ENCODE data around the gene SMIM22. TPM values are rescaled to one million over a fixed set of nuclear protein-coding genes. Genes with fewer than 3 reads are reported as not detected.

Gene SMIM22
- total and polyA plus RNA-seq, 11 donors: not detected

- Histone ChIP-seq H3K4me3 (no peak overlapping the region), H3K36me3 (peaks cover 3 to 95% (median 89%) of the 10 kb centered on the region in 9 donors), H3K27me3 (no peaks in the 10 kb centered on the region), H3K27ac (no peak overlapping the region), H3K4me1 (peaks cover 0 to 8% (median 5%) of the 10 kb centered on the region in 12 donors), H3K9me3 (peaks cover 0 to 4% (median 0%) of the 10 kb centered on the region in 12 donors)
- ATAC-seq: no peak
- intact Hi-C loops (cut with DNase I): loop anchor here in 1 of 10 donors (10.0 kb wide), 1 partner anchor 194 kb away; the partner anchor contains the start of gene SEC14L5
- peak in 1 of 5 donors; percentile 56 for DNase-seq
- WGBS, 4 donors: 88 to 90% (median 90%) methylated on average over 23 of the region's 23 CpGs
- TF ChIP-seq, protein P1, sequence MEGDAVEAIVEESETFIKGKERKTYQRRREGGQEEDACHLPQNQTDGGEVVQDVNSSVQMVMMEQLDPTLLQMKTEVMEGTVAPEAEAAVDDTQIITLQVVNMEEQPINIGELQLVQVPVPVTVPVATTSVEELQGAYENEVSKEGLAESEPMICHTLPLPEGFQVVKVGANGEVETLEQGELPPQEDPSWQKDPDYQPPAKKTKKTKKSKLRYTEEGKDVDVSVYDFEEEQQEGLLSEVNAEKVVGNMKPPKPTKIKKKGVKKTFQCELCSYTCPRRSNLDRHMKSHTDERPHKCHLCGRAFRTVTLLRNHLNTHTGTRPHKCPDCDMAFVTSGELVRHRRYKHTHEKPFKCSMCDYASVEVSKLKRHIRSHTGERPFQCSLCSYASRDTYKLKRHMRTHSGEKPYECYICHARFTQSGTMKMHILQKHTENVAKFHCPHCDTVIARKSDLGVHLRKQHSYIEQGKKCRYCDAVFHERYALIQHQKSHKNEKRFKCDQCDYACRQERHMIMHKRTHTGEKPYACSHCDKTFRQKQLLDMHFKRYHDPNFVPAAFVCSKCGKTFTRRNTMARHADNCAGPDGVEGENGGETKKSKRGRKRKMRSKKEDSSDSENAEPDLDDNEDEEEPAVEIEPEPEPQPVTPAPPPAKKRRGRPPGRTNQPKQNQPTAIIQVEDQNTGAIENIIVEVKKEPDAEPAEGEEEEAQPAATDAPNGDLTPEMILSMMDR (IDR thresholded peaks at IDR 0.05): no peak
- TF ChIP-seq POLR2A (IDR thresholded peaks at IDR 0.05): no peak
These were observed 34.8 kb upstream of the SMIM22 start for GRCh38 chr16:4760221-4760910.

- TF ChIP-seq, protein P1 (IDR thresholded peaks at IDR 0.05): no peak
- no peak for TF ChIP-seq POLR2A (IDR thresholded peaks at IDR 0.05)
- Histone ChIP-seq H3K36me3 (peaks cover 3 to 80% (median 72%) of the 10 kb centered on the region in 9 donors), H3K27ac (no peak overlapping the region), H3K4me3 (no peak overlapping the region), H3K27me3 (no peaks in the 10 kb centered on the region), H3K4me1 (peaks cover 7 to 21% (median 15%) of the 10 kb centered on the region in 12 donors), H3K9me3 (no peaks in the 10 kb centered on the region)
- intact Hi-C loops (cut with DNase I): loop anchor here in 1 of 10 donors (10.0 kb wide), 1 partner anchor 193 kb away; the partner anchor contains the start of gene SEC14L5
- DNase-seq (peak in 1 of 5 donors; percentile 50), ATAC-seq (no peak)
- WGBS, 4 donors: 78 to 91% (median 88%) methylated on average over 5 to 9 of the region's 9 CpGs
These were observed 33.0 kb upstream of the SMIM22 start for GRCh38 chr16:4762205-4762604.

DNA sequence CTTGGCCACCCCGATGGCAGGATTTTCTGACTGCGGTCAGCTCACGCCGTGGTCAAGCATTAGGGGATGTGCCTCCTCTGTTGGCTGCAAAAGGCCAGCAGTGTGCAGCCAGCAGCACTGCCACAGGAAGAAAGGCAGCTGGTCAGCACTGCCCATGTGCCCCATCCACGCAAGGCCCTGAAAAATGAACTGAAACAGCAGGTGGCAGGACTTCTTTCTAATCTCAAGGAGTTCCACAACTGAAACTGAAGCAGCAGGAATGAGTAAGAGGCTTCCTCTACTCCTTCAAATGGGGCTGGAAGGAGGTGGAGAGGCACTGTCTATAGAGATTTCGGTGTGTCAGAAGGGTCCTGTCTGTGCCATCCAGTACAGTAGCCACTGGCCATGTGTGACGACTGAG, 31.4 kb upstream of the SMIM22 start:
- Histone ChIP-seq H3K4me1 (peaks cover 9 to 33% (median 28%) of the 10 kb centered on the region in 12 donors), H3K27ac (no peak overlapping the region), H3K27me3 (no peaks in the 10 kb centered on the region), H3K9me3 (no peaks in the 10 kb centered on the region), H3K4me3 (no peak overlapping the region), H3K36me3 (peaks cover 3 to 65% (median 58%) of the 10 kb centered on the region in 9 donors)
- DNase-seq (no peak), ATAC-seq (no peak)
- 81 to 94% (median 92%) methylated on average over 7 of the region's 7 CpGs for WGBS, 4 donors
- no peak for TF ChIP-seq POLR2A (IDR thresholded peaks at IDR 0.05)
- TF ChIP-seq, protein P1 (IDR thresholded peaks at IDR 0.05): no peak
- intact Hi-C loops (cut with DNase I): loop anchor here in 1 of 10 donors (10.0 kb wide), 1 partner anchor 191 kb away; the partner anchor contains the start of gene SEC14L5
